ENCODE results near the gene FGD2. TPM values are rescaled to one million over a fixed set of nuclear protein-coding genes. Genes with fewer than 3 reads are reported as not detected.

Gene FGD2
- total RNA-seq, 1 experiment from 2014 or later, result 0.13 TPM

GRCh38 chr6:36968266-36968977 is 37.0 kb upstream of the FGD2 start:
- no peak overlapping the region for H2AFZ ChIP-seq (ENCODE audit: low read length)

More at GRCh38 chr6:36968266-36968977, 37.0 kb upstream of the FGD2 start:
- Mint-ChIP-seq H3K36me3 (ENCODE audit: insufficient read depth in 1 of 3, low read depth in 3 of 3) (peaks cover 28 to 67% (median 57%) of the 10 kb centered on the region in 3 experiments), H3K27me3 (ENCODE audit: low read depth) (no peaks in the 10 kb centered on the region), H3K9me3 (no peaks in the 10 kb centered on the region), H3K4me1 (peaks cover 2 to 4% of the 10 kb centered on the region in 2 experiments), H3K4me3 (no peak overlapping the region), H3K27ac (no peak overlapping the region; a peak in 1 of 7 replicates)
- Histone ChIP-seq H3K4me1 (ENCODE audit: insufficient read depth, low read length) (no peaks in the 10 kb centered on the region), H4K91ac (ENCODE audit: insufficient read length, low read depth, low read length) (no peak overlapping the region), H3K4me2 (ENCODE audit: insufficient read depth, insufficient read length, low read length) (no peak overlapping the region), H2AK5ac (ENCODE audit: insufficient read length, low read length) (no peak overlapping the region), H3K9me3 (ENCODE audit: control insufficient read depth, low read depth, low read length) (no peaks in the 10 kb centered on the region), H3K4ac (ENCODE audit: low read depth, low read length) (no peak overlapping the region), H3K9ac (ENCODE audit: extremely low read depth, insufficient read length, low read length) (no peak overlapping the region), H4K20me1 (ENCODE audit: control insufficient read depth, insufficient read depth, insufficient read length) (no peaks in the 10 kb centered on the region), H2BK12ac (ENCODE audit: insufficient read length, low read depth, low read length) (no peak overlapping the region), H3K79me2 (ENCODE audit: insufficient read depth, low read length) (no peaks in the 10 kb centered on the region), H2BK20ac (ENCODE audit: low read depth, low read length, poor library complexity, severe bottlenecking) (no peak overlapping the region), H4K8ac (replicated peaks; ENCODE audit: insufficient read length, low read depth, low read length) (no peak overlapping the region), H3K18ac (ENCODE audit: insufficient read length, low read depth, low read length) (no peak overlapping the region), H2BK5ac (ENCODE audit: insufficient read length, low read length) (no peak overlapping the region), H2BK15ac (ENCODE audit: low read depth, low read length) (no peak overlapping the region), H3K56ac (ENCODE audit: insufficient read length, low read depth, low read length) (no peak overlapping the region), H3K27ac (ENCODE audit: insufficient read length, low read depth, low read length) (no peak overlapping the region), H3K79me1 (ENCODE audit: insufficient read depth, low read depth, low read length, poor library complexity, severe bottlenecking) (no peaks in the 10 kb centered on the region), H3K14ac (ENCODE audit: insufficient read depth, low read length) (no peak overlapping the region), H2BK120ac (ENCODE audit: low read depth, low read length, poor library complexity, severe bottlenecking) (no peak overlapping the region), H3K23me2 (ENCODE audit: insufficient read length, low read depth, low read length, poor library complexity, severe bottlenecking) (no peaks in the 10 kb centered on the region), H3T11ph (ENCODE audit: low read length) (no peak overlapping the region), H3K27me3 (ENCODE audit: insufficient read depth, low read length) (no peaks in the 10 kb centered on the region), H3K23ac (ENCODE audit: insufficient read length, low read depth, low read length) (no peak overlapping the region), H4K5ac (ENCODE audit: insufficient read length, low read depth, low read length) (no peak overlapping the region)
- DNase-seq, result no peak
- TF ChIP-seq, protein P1, sequence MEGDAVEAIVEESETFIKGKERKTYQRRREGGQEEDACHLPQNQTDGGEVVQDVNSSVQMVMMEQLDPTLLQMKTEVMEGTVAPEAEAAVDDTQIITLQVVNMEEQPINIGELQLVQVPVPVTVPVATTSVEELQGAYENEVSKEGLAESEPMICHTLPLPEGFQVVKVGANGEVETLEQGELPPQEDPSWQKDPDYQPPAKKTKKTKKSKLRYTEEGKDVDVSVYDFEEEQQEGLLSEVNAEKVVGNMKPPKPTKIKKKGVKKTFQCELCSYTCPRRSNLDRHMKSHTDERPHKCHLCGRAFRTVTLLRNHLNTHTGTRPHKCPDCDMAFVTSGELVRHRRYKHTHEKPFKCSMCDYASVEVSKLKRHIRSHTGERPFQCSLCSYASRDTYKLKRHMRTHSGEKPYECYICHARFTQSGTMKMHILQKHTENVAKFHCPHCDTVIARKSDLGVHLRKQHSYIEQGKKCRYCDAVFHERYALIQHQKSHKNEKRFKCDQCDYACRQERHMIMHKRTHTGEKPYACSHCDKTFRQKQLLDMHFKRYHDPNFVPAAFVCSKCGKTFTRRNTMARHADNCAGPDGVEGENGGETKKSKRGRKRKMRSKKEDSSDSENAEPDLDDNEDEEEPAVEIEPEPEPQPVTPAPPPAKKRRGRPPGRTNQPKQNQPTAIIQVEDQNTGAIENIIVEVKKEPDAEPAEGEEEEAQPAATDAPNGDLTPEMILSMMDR (conservative IDR thresholded peaks at IDR 0.05), result no peak
- no CpG with 5 or more reads among the region's 16 CpGs for WGBS (ENCODE audit: extremely low coverage, insufficient read length, low lambda C conversion rate)
